ENCODE results near the gene NEMF.
A peak's percentile ranks its signal among the peaks of the same experiment; 100 is the strongest.
"Not testable (repeated sequence)": the region's sequence is repeated elsewhere in the genome, so short reads cannot be mapped to it uniquely, and the experiment has no call there.

NEMF gene, protein sequence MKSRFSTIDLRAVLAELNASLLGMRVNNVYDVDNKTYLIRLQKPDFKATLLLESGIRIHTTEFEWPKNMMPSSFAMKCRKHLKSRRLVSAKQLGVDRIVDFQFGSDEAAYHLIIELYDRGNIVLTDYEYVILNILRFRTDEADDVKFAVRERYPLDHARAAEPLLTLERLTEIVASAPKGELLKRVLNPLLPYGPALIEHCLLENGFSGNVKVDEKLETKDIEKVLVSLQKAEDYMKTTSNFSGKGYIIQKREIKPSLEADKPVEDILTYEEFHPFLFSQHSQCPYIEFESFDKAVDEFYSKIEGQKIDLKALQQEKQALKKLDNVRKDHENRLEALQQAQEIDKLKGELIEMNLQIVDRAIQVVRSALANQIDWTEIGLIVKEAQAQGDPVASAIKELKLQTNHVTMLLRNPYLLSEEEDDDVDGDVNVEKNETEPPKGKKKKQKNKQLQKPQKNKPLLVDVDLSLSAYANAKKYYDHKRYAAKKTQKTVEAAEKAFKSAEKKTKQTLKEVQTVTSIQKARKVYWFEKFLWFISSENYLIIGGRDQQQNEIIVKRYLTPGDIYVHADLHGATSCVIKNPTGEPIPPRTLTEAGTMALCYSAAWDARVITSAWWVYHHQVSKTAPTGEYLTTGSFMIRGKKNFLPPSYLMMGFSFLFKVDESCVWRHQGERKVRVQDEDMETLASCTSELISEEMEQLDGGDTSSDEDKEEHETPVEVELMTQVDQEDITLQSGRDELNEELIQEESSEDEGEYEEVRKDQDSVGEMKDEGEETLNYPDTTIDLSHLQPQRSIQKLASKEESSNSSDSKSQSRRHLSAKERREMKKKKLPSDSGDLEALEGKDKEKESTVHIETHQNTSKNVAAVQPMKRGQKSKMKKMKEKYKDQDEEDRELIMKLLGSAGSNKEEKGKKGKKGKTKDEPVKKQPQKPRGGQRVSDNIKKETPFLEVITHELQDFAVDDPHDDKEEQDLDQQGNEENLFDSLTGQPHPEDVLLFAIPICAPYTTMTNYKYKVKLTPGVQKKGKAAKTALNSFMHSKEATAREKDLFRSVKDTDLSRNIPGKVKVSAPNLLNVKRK

DNA sequence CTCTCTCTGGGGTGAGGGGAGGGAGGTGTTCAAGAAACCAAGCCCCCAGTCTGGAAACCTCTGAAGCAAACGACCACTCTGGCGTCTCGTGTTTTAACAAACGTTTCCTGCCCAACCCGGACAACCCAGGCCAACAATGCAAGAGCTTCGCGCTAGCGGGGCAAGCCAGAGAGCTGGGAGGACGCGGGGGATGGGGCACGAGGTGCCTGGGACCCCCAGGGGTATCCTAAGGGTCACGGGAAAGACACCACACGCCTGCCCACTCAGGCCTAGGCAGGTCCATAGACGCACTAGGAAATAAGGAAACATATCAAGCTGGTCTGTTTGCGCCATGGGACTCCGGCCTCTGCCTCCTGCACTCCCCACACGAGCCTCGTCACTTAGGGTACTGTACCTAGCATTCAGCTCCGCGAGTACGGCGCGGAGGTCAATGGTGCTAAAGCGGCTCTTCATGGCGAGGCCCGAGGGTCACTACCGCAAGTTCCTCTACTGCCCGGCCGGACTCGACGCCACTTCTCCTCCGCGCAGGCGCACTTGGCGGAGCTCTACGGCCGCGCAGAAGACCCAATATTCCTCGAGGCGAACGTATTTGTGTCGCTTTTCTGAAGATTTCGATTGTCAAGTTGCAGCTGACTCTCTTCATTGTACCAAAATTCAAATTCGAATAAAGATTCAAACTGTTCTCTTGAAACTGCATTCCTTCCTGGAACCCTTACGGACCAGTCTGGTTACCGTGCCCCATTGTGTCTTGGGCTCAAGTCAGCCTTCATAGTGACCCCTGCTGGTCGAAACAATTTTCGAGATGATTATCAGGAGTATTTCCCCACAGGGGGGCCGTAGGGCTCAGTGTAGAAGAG, at the start of gene NEMF:
Gene NEMF, minus strand, starts transcription at position 488 of the 857 bp plus-strand sequence. Its CDS starts 35 bp downstream, at position 453.
- DNase-seq (ENCODE audit: low spot score) = peak; percentile 81

DNA sequence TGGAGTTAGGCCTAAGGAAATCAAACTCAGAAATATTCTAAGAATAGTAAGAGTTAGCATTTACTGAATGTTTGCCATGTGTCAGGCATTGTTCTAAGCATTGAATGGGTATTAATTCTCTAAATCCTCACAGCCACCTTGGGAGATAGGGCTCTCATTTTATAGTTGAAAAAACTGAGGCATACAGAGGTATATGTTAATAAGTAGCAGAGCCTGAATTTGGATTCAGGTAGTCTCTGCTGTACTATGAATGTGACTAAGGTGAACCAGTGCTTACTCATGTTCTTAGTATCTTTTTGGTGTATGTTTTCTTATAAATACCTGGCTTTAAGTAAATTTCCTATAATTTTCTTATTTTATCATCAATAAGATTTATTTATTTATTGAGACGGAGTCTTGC, 48.4 kb upstream of the NEMF start:
- DNase-seq (ENCODE audit: low spot score) = no peak

DNA sequence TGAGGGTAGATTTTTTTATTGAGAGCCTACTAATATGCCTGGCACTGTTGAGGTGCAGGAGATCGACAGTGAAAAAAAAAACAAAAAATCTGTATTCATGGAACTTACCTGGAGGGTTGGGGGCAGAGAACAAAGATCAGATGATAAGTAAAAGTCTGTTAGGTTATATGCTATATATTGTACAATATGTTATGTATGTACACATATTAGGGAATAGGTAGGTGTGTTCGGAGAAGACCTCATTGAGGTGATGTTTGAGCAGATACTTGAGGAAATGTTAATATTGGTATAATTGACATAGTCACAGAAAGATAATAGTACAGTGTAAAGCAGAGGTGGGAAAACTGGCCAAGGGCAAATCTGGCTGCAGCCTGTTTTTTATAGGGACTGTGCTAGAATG, 45.9 kb upstream of the NEMF start:
- no peak for DNase-seq (ENCODE audit: low spot score)

DNA sequence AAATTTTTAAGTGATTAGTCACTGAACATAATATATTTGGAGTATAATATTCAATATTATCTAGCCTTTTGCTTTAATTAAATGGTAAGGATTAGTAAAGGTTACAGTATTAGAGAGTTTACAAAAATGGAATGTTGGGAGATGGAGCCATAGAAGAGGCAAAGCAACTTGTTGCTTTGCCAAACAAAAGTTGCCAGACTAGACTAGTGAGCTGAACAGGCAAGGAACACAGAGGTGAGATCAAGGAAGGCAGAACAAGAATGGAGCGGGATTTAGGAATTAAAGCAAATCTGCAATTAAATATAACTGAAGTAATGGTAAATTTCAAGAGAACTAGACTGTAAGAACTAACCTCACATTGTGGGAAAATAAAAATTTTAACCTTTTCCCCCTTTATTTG, 45.4 kb upstream of the NEMF start:
- DNase-seq (ENCODE audit: low spot score) = no peak

DNA sequence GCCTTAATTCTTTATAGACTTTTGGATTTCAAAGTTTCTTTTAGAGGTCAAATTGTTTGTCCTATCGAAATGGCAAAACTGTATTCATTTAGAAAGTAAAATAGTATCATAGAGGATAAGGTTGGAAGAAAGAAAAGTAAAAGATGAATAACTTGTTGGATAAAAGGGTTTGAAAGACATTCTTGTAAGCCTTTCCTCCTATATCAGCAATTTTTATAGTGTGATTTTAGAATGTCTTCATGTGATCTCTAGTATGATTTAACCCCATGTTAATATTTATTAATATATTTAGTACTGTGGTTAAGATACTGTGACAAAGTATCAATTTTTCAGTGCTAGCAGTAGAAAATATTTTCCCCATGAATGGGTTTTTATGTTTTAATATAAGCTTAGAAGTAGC, 44.8 kb upstream of the NEMF start:
- no peak for DNase-seq (ENCODE audit: low spot score)

DNA sequence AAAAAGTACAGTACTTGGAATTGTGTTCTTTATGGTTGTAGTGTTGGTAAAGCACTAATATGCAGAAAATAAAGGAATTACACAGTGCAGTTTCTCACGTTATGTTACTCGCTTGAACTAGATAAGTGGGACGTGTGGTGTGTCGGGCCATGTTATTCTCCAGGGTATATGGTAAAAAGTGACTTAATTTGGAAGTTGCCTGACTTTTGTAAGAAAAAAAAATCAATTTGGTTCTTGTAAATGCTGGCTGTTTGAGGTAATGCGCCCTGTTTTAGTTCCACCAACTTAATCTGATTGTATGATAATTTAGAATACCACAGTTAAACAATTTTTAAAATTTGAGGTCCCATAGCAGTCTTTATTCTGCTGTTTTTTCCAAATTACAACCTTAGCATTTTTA, 44.4 kb upstream of the NEMF start:
- no peak for DNase-seq (ENCODE audit: low spot score)

DNA sequence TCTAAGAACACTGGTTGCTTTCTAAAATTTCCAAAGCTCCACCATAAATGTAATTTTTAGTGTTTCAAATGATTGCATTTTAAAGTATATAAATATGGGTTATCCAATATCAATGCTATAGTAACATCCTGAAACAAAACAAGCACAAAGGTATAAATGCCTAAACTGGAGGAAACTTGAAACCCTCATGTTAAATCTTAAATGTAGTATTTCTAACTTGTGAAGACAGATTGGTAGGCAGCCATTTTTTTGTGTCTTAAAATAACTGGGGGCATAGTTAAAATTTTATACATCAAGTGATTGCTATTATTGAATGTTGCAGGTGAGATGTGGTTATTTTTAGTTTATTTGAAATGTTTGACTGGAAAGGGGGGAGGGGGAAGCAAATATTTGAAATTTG, 43.7 kb upstream of the NEMF start:
- not testable (repeated sequence) for DNase-seq (ENCODE audit: low spot score)

DNA sequence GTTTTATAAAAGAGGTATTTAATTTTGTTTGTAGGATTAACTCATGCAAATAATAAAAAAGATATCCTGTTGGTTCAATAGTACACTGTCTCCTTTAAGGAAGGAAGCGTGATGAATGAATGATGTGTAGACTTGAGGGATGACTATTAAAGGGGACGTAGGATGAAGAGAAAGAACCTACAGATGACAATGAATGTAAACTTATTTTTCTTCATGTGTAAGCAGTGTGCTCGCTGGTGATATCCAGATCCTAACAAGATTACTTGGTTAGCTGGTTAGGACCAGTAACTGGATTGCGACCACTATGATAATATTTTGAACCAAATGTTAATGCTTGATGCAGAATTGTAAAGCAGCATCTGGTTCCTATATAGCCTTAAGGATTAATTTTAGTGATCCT, 42.9 kb upstream of the NEMF start:
- no peak for DNase-seq (ENCODE audit: low spot score)

DNA sequence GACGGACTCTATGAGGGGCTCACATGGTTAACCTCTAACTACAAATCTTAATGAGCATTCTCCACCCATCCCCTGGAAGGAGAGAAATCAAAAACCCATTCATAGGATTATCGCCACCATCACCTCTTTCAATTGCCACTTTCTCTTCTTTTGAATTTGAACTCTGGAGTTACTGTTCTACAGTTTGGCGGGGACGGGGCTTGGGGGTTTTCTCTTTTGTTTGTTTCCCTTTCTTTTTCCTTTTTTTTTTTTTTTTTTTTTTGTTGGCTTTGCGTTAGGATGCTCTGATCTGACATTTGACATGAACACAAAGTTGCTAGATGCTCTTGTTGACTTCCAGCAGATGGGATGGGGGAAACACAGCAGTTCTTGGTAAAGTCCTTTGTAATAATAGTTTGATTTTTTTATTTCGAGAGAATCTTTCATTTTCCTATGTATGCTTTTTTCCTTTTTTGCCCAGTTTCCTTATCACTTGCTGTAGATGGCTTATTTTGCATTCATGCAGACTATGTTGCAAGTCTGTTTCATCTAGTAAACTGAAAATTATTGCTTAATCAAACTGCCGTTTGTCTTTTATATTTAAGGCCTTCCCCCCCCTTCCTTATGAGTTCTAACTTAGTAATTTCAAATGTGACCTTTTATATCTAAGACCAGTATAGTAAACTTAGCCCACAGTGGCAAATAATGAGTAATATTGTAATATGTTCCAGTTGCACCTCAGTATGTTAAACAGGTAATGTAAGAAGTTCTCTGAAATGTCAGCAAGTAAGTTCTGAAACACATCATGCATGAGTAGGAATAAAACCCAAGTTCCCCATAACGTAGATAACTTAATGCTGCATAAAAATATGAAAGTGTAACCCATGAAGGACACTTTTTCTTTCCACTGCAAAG, 41.9 kb upstream of the NEMF start:
- not testable (repeated sequence) for DNase-seq (ENCODE audit: low spot score)

DNA sequence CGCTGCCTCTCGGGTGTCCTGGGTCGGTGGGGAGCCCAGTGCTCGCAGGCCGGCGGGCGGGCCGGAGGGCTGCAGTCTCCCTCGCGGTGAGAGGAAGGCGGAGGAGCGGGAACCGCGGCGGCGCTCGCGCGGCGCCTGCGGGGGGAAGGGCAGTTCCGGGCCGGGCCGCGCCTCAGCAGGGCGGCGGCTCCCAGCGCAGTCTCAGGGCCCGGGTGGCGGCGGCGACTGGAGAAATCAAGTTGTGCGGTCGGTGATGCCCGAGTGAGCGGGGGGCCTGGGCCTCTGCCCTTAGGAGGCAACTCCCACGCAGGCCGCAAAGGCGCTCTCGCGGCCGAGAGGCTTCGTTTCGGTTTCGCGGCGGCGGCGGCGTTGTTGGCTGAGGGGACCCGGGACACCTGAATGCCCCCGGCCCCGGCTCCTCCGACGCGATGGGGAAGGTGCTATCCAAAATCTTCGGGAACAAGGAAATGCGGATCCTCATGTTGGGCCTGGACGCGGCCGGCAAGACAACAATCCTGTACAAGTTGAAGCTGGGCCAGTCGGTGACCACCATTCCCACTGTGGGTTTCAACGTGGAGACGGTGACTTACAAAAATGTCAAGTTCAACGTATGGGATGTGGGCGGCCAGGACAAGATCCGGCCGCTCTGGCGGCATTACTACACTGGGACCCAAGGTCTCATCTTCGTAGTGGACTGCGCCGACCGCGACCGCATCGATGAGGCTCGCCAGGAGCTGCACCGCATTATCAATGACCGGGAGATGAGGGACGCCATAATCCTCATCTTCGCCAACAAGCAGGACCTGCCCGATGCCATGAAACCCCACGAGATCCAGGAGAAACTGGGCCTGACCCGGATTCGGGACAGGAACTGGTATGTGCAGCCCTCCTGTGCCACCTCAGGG, 41.0 kb upstream of the NEMF start:
- peak; percentile 77 for DNase-seq (ENCODE audit: low spot score)

DNA sequence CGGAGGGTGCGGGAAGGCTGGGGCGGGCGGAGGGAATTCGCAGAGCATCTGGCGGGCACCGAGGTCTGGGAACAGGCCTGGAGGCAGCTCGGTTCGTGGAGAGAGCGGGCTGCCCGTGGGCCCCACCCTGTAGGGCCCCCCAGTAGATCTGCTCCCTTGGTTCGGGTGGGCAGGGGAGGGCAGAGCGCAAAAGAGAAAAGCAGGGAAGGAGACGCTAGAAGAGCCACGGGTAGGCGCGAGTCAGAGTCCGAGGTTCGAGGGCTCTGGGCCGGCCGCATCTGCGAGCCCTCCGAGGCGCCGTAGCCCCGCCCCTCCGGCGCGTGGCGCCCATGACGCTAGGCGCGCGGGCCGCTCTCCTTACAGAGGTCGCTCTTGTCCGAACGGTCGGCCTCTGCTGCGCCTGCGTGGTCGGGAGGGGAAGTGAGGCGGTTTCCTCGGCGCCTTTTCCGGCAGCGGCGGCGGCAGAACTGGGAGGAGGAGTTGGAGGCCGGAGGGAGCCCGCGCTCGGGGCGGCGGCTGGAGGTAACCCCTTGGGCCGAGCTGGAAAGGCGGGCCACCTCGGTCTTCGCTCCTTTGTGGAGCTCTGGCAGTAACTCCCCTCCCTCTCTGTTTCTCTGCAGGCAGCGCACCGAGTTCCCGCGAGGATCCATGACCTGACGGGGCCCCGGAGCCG, 40.2 kb upstream of the NEMF start, which contains the start of gene ARF6:
Gene ARF6, plus strand, starts transcription at position 447 of the 673 bp plus-strand sequence. CDS start 655 bp downstream, outside the sequence.
- DNase-seq (ENCODE audit: low spot score) = peak; percentile 98

DNA sequence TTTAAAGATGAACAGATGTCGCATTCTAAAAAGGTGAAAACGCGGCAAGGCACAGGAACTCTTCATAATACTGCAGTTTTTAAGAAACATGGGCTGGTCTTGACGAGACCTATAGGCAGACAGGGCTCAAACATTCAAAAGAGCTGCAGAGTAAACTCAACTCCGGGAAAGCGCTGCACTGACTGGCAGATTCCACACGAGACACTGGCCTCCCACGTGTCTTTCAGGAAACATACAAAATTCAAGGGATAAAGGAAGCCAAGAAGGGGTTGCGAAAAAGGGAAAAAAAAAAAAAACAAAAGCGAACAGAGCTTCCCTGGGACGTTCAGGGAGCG, 39.7 kb upstream of the NEMF start:
- peak; percentile 79 for DNase-seq (ENCODE audit: low spot score)

DNA sequence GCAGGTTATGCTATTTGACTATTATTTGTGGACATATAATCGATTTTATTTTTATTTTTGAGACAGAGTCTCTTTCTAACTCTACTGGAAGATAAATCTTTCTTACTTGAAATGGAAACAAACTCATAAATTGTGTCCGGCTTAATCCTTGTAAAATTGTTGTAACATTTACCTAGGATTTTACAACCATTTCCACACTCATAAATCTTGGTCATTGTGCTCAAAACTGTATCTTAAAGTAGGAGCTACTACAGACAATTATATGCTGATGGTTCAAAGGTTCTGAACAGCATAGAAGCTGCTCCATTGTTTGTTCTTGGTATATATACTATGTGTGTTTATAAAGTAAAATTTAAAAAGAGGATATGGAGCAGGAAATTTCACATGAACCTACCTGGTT, 35.7 kb upstream of the NEMF start:
- DNase-seq (ENCODE audit: low spot score) = no peak

DNA sequence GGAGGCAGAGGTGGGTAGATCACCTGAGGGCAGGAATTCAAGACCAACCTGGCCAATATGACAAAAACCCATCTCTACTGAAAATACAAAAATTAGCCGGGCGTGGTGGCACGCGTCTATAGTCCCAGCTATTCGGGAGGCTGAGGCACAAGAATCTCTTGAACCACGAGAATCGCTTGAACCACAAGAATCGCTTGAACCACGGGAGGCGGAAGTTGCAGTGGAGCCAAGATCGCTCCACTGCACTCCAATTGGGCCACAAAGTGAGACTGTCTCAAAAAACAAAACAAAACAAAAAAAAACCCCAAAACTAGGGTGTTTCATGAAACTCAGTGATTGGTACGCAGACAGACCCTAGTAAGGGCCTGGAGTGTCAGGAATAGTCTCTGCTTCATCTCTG, 33.9 kb upstream of the NEMF start:
- DNase-seq (ENCODE audit: low spot score) = no peak

DNA sequence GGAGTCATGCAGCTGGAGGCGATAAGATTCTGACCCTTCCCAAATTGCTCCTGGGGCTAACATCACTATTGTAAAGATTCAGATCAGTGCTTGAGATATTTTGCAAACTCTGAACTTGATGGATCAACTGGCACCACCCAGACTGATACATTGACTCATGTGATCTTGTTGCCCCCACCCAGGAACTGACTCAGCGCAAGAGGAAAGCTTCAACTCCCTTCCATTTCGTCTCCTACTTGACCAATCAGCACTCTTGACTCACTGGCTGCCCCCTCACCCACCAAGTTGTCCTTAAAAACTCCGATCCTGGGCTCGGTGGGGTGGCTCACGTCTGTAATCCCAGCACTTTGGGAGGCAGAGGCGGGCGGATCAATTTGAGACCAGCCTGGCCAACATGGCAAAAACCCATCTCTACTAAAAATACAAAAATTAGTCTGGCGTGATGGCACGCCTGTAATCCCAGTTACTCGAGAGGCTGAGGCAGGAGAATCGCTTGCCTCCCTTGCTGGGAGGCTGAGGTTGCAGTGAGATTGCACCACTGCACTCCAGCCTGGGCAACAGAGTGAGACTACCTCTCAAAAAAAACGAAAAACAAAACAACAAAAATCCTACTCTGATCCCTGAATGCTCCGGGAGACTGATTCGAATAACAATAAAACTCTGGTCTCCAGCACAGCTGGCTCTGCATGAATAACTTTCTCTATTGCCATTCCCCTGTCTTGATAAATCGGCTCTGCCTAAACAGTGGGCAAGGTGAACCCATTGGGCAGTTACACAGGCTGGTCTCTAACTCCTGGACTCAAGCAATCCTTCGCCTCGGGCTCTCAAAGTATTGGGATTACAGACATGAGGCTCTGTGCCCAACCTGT, 30.5 kb upstream of the NEMF start:
- DNase-seq (ENCODE audit: low spot score) = no peak

DNA sequence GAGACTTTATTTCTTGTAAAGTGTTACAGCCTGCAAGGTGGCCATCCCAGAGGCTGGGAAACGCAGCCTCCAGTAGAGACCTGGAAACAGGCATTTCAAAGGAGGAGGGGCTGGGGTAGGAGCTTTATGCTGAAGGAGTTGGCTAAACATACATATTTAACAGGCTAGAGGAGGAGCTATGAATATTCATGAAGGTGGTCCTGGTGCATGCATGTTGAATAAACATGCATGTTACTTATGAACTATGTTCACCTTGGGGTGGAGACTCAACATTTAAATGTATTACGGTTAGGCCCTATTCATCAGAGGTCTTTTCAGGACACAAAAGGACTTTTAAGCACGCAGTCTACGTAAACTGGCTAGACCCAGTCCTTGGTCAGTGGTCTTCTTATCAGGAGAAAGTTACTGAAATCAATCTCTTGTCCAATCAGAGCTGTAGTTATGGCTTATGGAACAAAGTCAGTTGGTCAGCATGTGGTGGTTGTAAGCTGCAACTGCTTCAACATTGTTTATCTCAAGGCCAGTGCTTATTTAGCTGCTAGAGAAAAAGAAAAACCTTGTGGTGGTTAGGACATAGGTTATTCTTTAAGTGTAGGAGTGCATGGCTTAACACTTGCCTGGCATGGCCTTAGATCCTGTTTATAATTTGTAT, 28.9 kb upstream of the NEMF start:
- no peak for DNase-seq (ENCODE audit: low spot score)

DNA sequence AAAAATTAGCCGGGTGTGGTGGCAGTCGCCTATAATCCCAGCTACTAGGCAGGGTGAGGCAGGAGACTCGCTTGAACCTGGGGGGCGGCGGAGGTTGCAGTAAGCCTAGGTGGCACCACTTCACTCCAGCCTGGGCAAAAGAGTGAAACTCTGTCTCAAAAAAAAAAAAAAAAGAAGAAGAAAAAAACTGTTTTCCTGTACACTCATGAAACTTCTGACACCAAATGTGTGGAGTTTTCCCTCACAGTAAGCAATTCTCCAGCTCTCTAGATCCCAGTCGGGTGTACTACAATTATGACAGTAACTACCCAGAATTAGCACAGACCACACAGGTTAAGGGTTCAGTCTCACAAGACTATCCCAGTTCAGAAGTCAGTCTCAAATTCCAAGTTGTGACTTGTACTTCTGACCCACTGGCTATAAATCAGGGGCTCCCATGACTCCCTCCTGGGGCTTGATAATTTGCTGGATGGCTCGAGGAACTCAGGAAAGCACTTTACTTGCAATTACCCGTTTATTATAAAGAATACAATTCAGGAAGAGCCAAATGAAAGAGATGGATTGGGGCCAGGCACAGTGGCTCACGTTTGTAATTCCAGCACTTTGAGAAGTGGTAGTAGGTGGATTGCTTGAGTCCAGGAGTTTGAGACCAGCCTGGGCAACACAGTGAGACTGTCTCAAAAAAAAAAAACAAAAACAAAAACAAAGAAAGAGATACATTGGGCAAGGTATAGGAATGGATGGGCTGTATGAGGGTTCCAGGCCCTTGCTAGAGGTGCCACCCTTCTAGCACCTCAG, 27.9 kb upstream of the NEMF start:
- DNase-seq (ENCODE audit: low spot score) = no peak

All from GM03348 (cell line).